ENCODE measurements around the gene USF3.
"Not testable (repeated sequence)": the region's sequence is repeated elsewhere in the genome, so short reads cannot be mapped to it uniquely, and the experiment has no call there.

USF3 gene

GRCh38 chr3:113648524-113648923, 47.9 kb downstream of the USF3 start:
- DNase-seq: no peak

GRCh38 chr3:113643583-113643982, 52.9 kb downstream of the USF3 start:
- no peak for DNase-seq

GRCh38 chr3:113638910-113639309, 57.5 kb downstream of the USF3 start:
- no peak for DNase-seq

- DNase-seq: no peak
These were observed 58.7 kb downstream of the USF3 start for GRCh38 chr3:113637756-113638155.

- DNase-seq: not testable (repeated sequence)
These were observed 60.4 kb downstream of the USF3 start for GRCh38 chr3:113636034-113636433.

GRCh38 chr3:113634782-113635474, 61.5 kb downstream of the USF3 start:
- DNase-seq: no peak

- no peak for DNase-seq
These were observed 64.9 kb downstream of the USF3 start for GRCh38 chr3:113631573-113631972.

- peak in 1 of 2 donors; percentile 2 for DNase-seq
These were observed 65.4 kb downstream of the USF3 start for GRCh38 chr3:113630956-113631542.

- no peak for DNase-seq
These were observed 66.6 kb downstream of the USF3 start for GRCh38 chr3:113629584-113630421.

GRCh38 chr3:113628788-113629187, 67.7 kb downstream of the USF3 start:
- DNase-seq: no peak

- no peak for DNase-seq
These were observed 68.1 kb downstream of the USF3 start for GRCh38 chr3:113628316-113628715.

- DNase-seq: peak in 1 of 2 donors; percentile 58
These were observed 69.7 kb downstream of the USF3 start for GRCh38 chr3:113626503-113627371.

GRCh38 chr3:113625834-113626233, 70.6 kb downstream of the USF3 start:
- DNase-seq: peak in 1 of 2 donors; percentile 5

- DNase-seq: no peak
These were observed 72.6 kb downstream of the USF3 start for GRCh38 chr3:113623811-113624210.

- DNase-seq: no peak
These were observed 73.1 kb downstream of the USF3 start for GRCh38 chr3:113623324-113623723.

- peak in 1 of 2 donors; percentile 33 for DNase-seq
These were observed 76.4 kb downstream of the USF3 start for GRCh38 chr3:113620091-113620490.

- no peak for DNase-seq
These were observed 78.7 kb downstream of the USF3 start for GRCh38 chr3:113617726-113618125.

GRCh38 chr3:113615976-113616375, 80.5 kb downstream of the USF3 start:
- DNase-seq: no peak

- no peak for DNase-seq
These were observed 82.0 kb downstream of the USF3 start for GRCh38 chr3:113614402-113614801.

- no peak for DNase-seq
These were observed 89.2 kb downstream of the USF3 start for GRCh38 chr3:113607219-113607596.

- DNase-seq: peak in 1 of 2 donors; percentile 67
These were observed 89.8 kb downstream of the USF3 start for GRCh38 chr3:113606539-113607218.

GRCh38 chr3:113602836-113603235, 93.6 kb downstream of the USF3 start:
- no peak for DNase-seq

Data from bone marrow (tissue), 2 donors.